H1 (cell line): Measurements from ENCODE around the gene EPG5. TPM values are rescaled to one million over a fixed set of nuclear protein-coding genes. Genes with fewer than 3 reads are reported as not detected.

Experiments used
- ATF2 ChIP-seq: IDR thresholded peaks from 2 replicates; pipeline ENCODE4 v1.6.1; 2012; ENCODE audit warnings: low read length, inconsistent platforms
- RAD21 ChIP-seq, 2 experiments: IDR thresholded peaks in 1 of 2; conservative IDR thresholded peaks in 1 of 2; 2 replicates each; pipeline ENCODE4 v1.6.1; 2011; ENCODE audit warnings: low read depth in 2 of 2, low read length in 2 of 2, improper control_type of control experiment in 1 of 2, inconsistent platforms in 1 of 2, mild to moderate bottlenecking in 1 of 2, moderate library complexity in 1 of 2
- RFX5 ChIP-seq: IDR thresholded peaks from 2 replicates; pipeline ENCODE4 v1.6.1; 2011; ENCODE audit warnings: low read depth, low read length, improper control_type of control experiment, borderline replicate concordance
- polyA plus RNA-seq, 7 experiments: library from polyadenylated mRNA; depleted of rRNA in 3 of 7; stranded (reverse) in 5 of 7; unstranded in 2 of 7; fragments of >200 nt in 5 of 7; fragments of 200-250 nt in 2 of 7; gene quantifications; 1 replicate in 5 of 7; 2 replicates in 1 of 7; 4 replicates in 1 of 7; pipeline versions ENCODE4 v1.2.1 to v1.2.3, GENCODE V29; 2011 to 2013; ENCODE audit warnings: missing spikeins in 2 of 7, mixed read lengths in 2 of 7
- total RNA-seq: library from RNA; stranded (reverse); fragmentation: NEBNext Ultra II Directional; extraction: Animal tissue kit (Norgen Biotek cat#: 25700); gene quantifications from 2 replicates; pipeline ENCODE4 v1.2.1, GENCODE V29; 2021

EPG5 gene
- total and polyA plus RNA-seq, 2 of the 8 experiments (the other 6 are each of a cell fraction or from before 2014, with no cell fraction given): 14.1 to 18.3 TPM

- TF ChIP-seq ATF2: no peak
- TF ChIP-seq RFX5: no peak
- TF ChIP-seq RAD21 (IDR thresholded peaks at IDR 0.05 in 1 of 2, conservative IDR thresholded peaks at IDR 0.05 in 1 of 2; ENCODE audit: low read depth in 2 of 2, low read length in 2 of 2): no peak
- TF ChIP-seq, all 59 proteins: peak for 0
Measured at GRCh38 chr18:45880876-45881558, 86.1 kb downstream of the EPG5 start (continued).
